ENCODE data around the gene DPP4. TPM values are rescaled to one million over a fixed set of nuclear protein-coding genes. Genes with fewer than 3 reads are reported as not detected.

The DPP4 gene
- total RNA-seq, 1 donor from 2014 or later, result 1.9 TPM

- intact Hi-C loops (cut with micrococcal nuclease), result loop anchor here (1.0 to 10.0 kb wide), 3 partner anchors 360 to 724 kb away; no protein-coding TSS in a partner anchor
- ChIA-PET CTCF (interaction anchor here (1.0 kb wide), 1 partner anchor 359 kb away, joined by 3 read pairs; no protein-coding TSS in a partner anchor), POLR2A (no interaction called here)
- ATAC-seq (ENCODE audit: low read depth) (no peak), DNase-seq (no peak)
- H3K27me3 Mint-ChIP-seq, result no peaks in the 10 kb centered on the region
- no peak overlapping the region for H3K27ac Mint-ChIP-seq
- no peaks in the 10 kb centered on the region for H3K9me3 Mint-ChIP-seq
- no peaks in the 10 kb centered on the region for H3K4me1 Mint-ChIP-seq
- H3K4me3 Mint-ChIP-seq, result no peak overlapping the region
- TF ChIP-seq CTCF (IDR thresholded peaks at IDR 0.05), result no peak
- H3K36me3 Mint-ChIP-seq (ENCODE audit: low read depth), result no peaks in the 10 kb centered on the region
Measured at GRCh38 chr2:161946489-161947107, 127.4 kb downstream of the DPP4 start.

GRCh38 chr2:161943011-161943410 is 131.0 kb downstream of the DPP4 start:
- ChIA-PET POLR2A (no interaction called here), CTCF (no interaction called here)
- DNase-seq (no peak), ATAC-seq (ENCODE audit: low read depth) (no peak)
- H3K27me3 Mint-ChIP-seq, result no peaks in the 10 kb centered on the region
- intact Hi-C loops (cut with micrococcal nuclease), result loop anchor here (10.0 kb wide), 1 partner anchor 668 kb away; no protein-coding TSS in a partner anchor
- no peak for TF ChIP-seq CTCF (IDR thresholded peaks at IDR 0.05)
- H3K27ac Mint-ChIP-seq, result no peak overlapping the region
- no peaks in the 10 kb centered on the region for H3K36me3 Mint-ChIP-seq (ENCODE audit: low read depth)
- H3K4me1 Mint-ChIP-seq, result no peaks in the 10 kb centered on the region
- no peaks in the 10 kb centered on the region for H3K9me3 Mint-ChIP-seq
- no peak overlapping the region for H3K4me3 Mint-ChIP-seq

Other genes starting within 250 kb of the DPP4 start
- gene GCG, start 78.0 kb upstream of the DPP4 start, total RNA-seq, result not detected in 2 replicates
- not detected in 2 replicates for gene FAP, start 169.2 kb upstream of the DPP4 start, total RNA-seq
- 61.8 and 63.0 TPM in 2 replicates for gene IFIH1, start 244.5 kb upstream of the DPP4 start, total RNA-seq